H9 (cell line): ENCODE measurements around the gene THEM5. TPM values are rescaled to one million over a fixed set of nuclear protein-coding genes. Genes with fewer than 3 reads are reported as not detected.

Experiments
- DNase-seq: peaks from one replicate; pipeline ENCODE4 v3.0.0-alpha.2; 2017
- H2AFZ ChIP-seq: one replicate; pipeline ENCODE4 v1.6.1; 2013; ENCODE audit warnings: mild to moderate bottlenecking, low read length, control low read depth, moderate library complexity
- H2AK5ac ChIP-seq: 2 replicates; pipeline ENCODE4 v1.6.1; 2013; ENCODE audit warnings: low read length, control low read depth, mixed read lengths; ENCODE audit not compliant: insufficient read length
- H2BK120ac ChIP-seq: one replicate; pipeline ENCODE4 v1.6.1; 2013; ENCODE audit warnings: low read depth, mild to moderate bottlenecking, low read length, control low read depth, inconsistent platforms; ENCODE audit not compliant: poor library complexity, severe bottlenecking
- H2BK12ac ChIP-seq: 2 replicates; pipeline ENCODE4 v1.6.1; 2013; ENCODE audit warnings: low read length, control low read depth, mixed read lengths, low read depth; ENCODE audit not compliant: insufficient read length
- H2BK15ac ChIP-seq: 2 replicates; pipeline ENCODE4 v1.6.1; 2013; ENCODE audit warnings: low read depth, low read length, control low read depth
- H2BK20ac ChIP-seq: one replicate; pipeline ENCODE4 v1.6.1; 2013; ENCODE audit warnings: low read depth, mild to moderate bottlenecking, low read length, control low read depth, inconsistent platforms; ENCODE audit not compliant: poor library complexity, severe bottlenecking
- H2BK5ac ChIP-seq: 2 replicates; pipeline ENCODE4 v1.6.1; 2013; ENCODE audit warnings: low read length, control low read depth, mixed read lengths; ENCODE audit not compliant: insufficient read length
- H3K14ac ChIP-seq: 2 replicates; pipeline ENCODE4 v1.6.1; 2013; ENCODE audit warnings: low read length, control low read depth; ENCODE audit not compliant: insufficient read depth
- H3K18ac ChIP-seq: 2 replicates; pipeline ENCODE4 v1.6.1; 2013; ENCODE audit warnings: low read depth, mild to moderate bottlenecking, mixed read lengths, low read length, control low read depth; ENCODE audit not compliant: insufficient read length
- H3K23ac ChIP-seq: 2 replicates; pipeline ENCODE4 v1.6.1; 2013; ENCODE audit warnings: low read length, control low read depth, mixed read lengths, low read depth; ENCODE audit not compliant: insufficient read length
- H3K23me2 ChIP-seq: 2 replicates; pipeline ENCODE4 v1.6.1; 2013; ENCODE audit warnings: low read depth, mild to moderate bottlenecking, mixed read lengths, low read length, control low read depth; ENCODE audit not compliant: insufficient read length, poor library complexity, severe bottlenecking
- H3K27ac ChIP-seq: 2 replicates; pipeline ENCODE4 v1.5.1; 2013; ENCODE audit warnings: low read length, control low read depth, mixed read lengths, low read depth; ENCODE audit not compliant: insufficient read length
- H3K27me3 ChIP-seq: 2 replicates; pipeline ENCODE4 v1.6.1; 2013; ENCODE audit warnings: low read length, control low read depth, inconsistent platforms; ENCODE audit not compliant: insufficient read depth
- H3K4ac ChIP-seq: 2 replicates; pipeline ENCODE4 v1.6.1; 2013; ENCODE audit warnings: low read depth, mild to moderate bottlenecking, control low read depth, inconsistent platforms, low read length, moderate library complexity
- H3K4me1 ChIP-seq: 2 replicates; pipeline ENCODE4 v1.6.1; 2013; ENCODE audit warnings: low read length, control low read depth, inconsistent platforms; ENCODE audit not compliant: insufficient read depth
- H3K4me2 ChIP-seq: 2 replicates; pipeline ENCODE4 v1.6.1; 2013; ENCODE audit warnings: low read length, control low read depth, mixed read lengths; ENCODE audit not compliant: insufficient read length, insufficient read depth
- H3K56ac ChIP-seq: 2 replicates; pipeline ENCODE4 v1.6.1; 2013; ENCODE audit warnings: low read depth, mild to moderate bottlenecking, mixed read lengths, low read length, control low read depth; ENCODE audit not compliant: insufficient read length
- H3K79me1 ChIP-seq: 2 replicates; pipeline ENCODE4 v1.6.1; 2013; ENCODE audit warnings: low read depth, mild to moderate bottlenecking, moderate library complexity, low read length, control low read depth, inconsistent platforms; ENCODE audit not compliant: insufficient read depth, poor library complexity, severe bottlenecking
- H3K79me2 ChIP-seq: 2 replicates; pipeline ENCODE4 v1.6.1; 2013; ENCODE audit warnings: low read length, control low read depth, inconsistent platforms; ENCODE audit not compliant: insufficient read depth
- H3K9ac ChIP-seq: 2 replicates; pipeline ENCODE4 v1.6.1; 2013; ENCODE audit warnings: low read length, control low read depth, mixed read lengths; ENCODE audit not compliant: insufficient read length; ENCODE audit errors: extremely low read depth
- H3K9me3 ChIP-seq: one replicate; pipeline ENCODE4 v1.6.1; 2013; ENCODE audit warnings: low read depth, low read length, inconsistent platforms; ENCODE audit not compliant: control insufficient read depth
- H3T11ph ChIP-seq: one replicate; pipeline ENCODE4 v1.6.1; 2013; ENCODE audit warnings: mild to moderate bottlenecking, low read length, control low read depth, inconsistent platforms
- H4K20me1 ChIP-seq: one replicate; pipeline ENCODE4 v1.6.1; 2013; ENCODE audit not compliant: control insufficient read depth, insufficient read length, insufficient read depth
- H4K5ac ChIP-seq: 2 replicates; pipeline ENCODE4 v1.6.1; 2013; ENCODE audit warnings: low read depth, mild to moderate bottlenecking, mixed read lengths, low read length, control low read depth; ENCODE audit not compliant: insufficient read length
- H4K8ac ChIP-seq: replicated peaks from 2 replicates; pipeline ENCODE4 v1.6.1; 2013; ENCODE audit warnings: low read length, control low read depth, mixed read lengths, low read depth; ENCODE audit not compliant: insufficient read length
- H4K91ac ChIP-seq: 2 replicates; pipeline ENCODE4 v1.6.1; 2013; ENCODE audit warnings: low read depth, mild to moderate bottlenecking, moderate library complexity, mixed read lengths, low read length, control low read depth; ENCODE audit not compliant: insufficient read length
- H3K27ac Mint-ChIP-seq, 3 experiments: 2 replicates in 2 of 3; 3 replicates in 1 of 3; pipeline ENCODE4 v1.8.0; 2020 to 2021; ENCODE audit warnings: mixed read lengths in 3 of 3, mild to moderate bottlenecking in 1 of 3, moderate library complexity in 1 of 3
- H3K27me3 Mint-ChIP-seq: 2 replicates; pipeline ENCODE4 v1.8.0; 2021; ENCODE audit warnings: low read depth, mild to moderate bottlenecking, moderate library complexity, mixed read lengths
- H3K36me3 Mint-ChIP-seq, 3 experiments: 2 replicates in 2 of 3; 3 replicates in 1 of 3; pipeline ENCODE4 v1.8.0; 2020 to 2021; ENCODE audit warnings: low read depth in 3 of 3, mixed read lengths in 3 of 3; ENCODE audit not compliant: insufficient read depth in 1 of 3
- H3K4me1 Mint-ChIP-seq, 2 experiments: 2 replicates each; pipeline ENCODE4 v1.8.0; 2020; ENCODE audit warnings: mixed read lengths in 2 of 2
- H3K4me3 Mint-ChIP-seq, 2 experiments: 2 replicates in 1 of 2; 3 replicates in 1 of 2; pipeline ENCODE4 v1.8.0; 2020 to 2021; ENCODE audit warnings: mild to moderate bottlenecking in 2 of 2, mixed read lengths in 2 of 2, moderate library complexity in 1 of 2
- H3K9me3 Mint-ChIP-seq, 2 experiments: 2 replicates in 1 of 2; 3 replicates in 1 of 2; pipeline ENCODE4 v1.8.0; 2020; ENCODE audit warnings: mild to moderate bottlenecking in 2 of 2, mixed read lengths in 2 of 2, moderate library complexity in 1 of 2
- WGBS: extraction: QIAGEN DNeasy Blood & Tissue Kit; methylation state at CpG from one replicate; pipeline ENCODE4 v1.1.7; 2013; ENCODE audit warnings: missing lambda C conversion rate, low lambda C conversion rate, mixed read lengths; ENCODE audit not compliant: insufficient read length; ENCODE audit errors: extremely low coverage; 5-methylcytosine and 5-hydroxymethylcytosine counted together
- total RNA-seq: library from RNA; stranded (reverse); gene quantifications from 2 replicates; pipeline ENCODE4 v1.2.1, GENCODE V29; 2021
- TF ChIP-seq, protein P1 (sequence below): fragments of 200-600 bp; sonication (generic); conservative IDR thresholded peaks from 3 replicates; pipeline ENCODE4 v1.8.0; 2021; ENCODE audit warnings: antibody characterized with exemption, mild to moderate bottlenecking

Gene THEM5
- total RNA-seq, 1 experiment from 2014 or later: not detected

DNA sequence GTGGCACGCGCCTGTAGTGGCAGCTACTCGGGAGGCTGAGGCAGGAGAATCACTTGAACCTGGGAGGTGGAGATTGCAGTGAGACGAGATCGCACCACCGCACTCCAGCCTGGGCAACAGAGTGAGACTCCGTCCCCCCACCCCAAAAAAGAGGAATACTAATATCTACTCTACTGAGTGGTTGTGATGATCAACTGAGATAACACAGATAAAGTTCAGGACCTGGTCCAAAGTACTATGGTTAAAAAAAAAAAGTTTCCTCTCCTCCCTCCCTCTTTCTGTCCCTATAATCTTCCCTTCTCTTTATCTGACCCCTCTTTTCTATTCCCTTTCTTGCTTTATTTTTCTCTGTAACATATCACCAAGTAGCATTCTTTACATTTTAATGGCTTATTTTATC, 17.9 kb downstream of the THEM5 start:
- no peak overlapping the region for H3K4me3 Mint-ChIP-seq
- H3K79me1 ChIP-seq: no peaks in the 10 kb centered on the region
- no peak overlapping the region for H3K4ac ChIP-seq
- H3K23me2 ChIP-seq: peaks cover 30% of the 10 kb centered on the region
- H2BK15ac ChIP-seq: no peak overlapping the region
- H3K9me3 Mint-ChIP-seq: no peaks in the 10 kb centered on the region; a peak in 1 of 5 replicates
- no peak overlapping the region for H3K9ac ChIP-seq
- no peak overlapping the region for H3K14ac ChIP-seq
- H4K5ac ChIP-seq: no peak overlapping the region
- no peak overlapping the region for H3K4me2 ChIP-seq
- no peak overlapping the region for H2AK5ac ChIP-seq
- H3K18ac ChIP-seq: no peak overlapping the region
- no peak overlapping the region for H2BK12ac ChIP-seq
- no peak overlapping the region for H4K8ac ChIP-seq
- no peaks in the 10 kb centered on the region for H3K79me2 ChIP-seq
- H4K20me1 ChIP-seq: no peaks in the 10 kb centered on the region
- H2BK120ac ChIP-seq: no peak overlapping the region
- no CpG with 5 or more reads among the region's 7 CpGs for WGBS
- peaks cover 22 to 37% of the 10 kb centered on the region in 2 experiments for H3K4me1 Mint-ChIP-seq
- peaks cover 4% of the 10 kb centered on the region; the same call in 1 of the 2 replicates for H3K4me1 ChIP-seq
- no peaks in the 10 kb centered on the region; a peak in 1 of 7 replicates for H3K36me3 Mint-ChIP-seq
- H3K27me3 Mint-ChIP-seq: peaks cover 32% of the 10 kb centered on the region
- H2BK5ac ChIP-seq: no peak overlapping the region
- no peak overlapping the region for H2BK20ac ChIP-seq
- no peak overlapping the region for H3K27ac Mint-ChIP-seq
- H4K91ac ChIP-seq: no peak overlapping the region
- TF ChIP-seq, protein P1, sequence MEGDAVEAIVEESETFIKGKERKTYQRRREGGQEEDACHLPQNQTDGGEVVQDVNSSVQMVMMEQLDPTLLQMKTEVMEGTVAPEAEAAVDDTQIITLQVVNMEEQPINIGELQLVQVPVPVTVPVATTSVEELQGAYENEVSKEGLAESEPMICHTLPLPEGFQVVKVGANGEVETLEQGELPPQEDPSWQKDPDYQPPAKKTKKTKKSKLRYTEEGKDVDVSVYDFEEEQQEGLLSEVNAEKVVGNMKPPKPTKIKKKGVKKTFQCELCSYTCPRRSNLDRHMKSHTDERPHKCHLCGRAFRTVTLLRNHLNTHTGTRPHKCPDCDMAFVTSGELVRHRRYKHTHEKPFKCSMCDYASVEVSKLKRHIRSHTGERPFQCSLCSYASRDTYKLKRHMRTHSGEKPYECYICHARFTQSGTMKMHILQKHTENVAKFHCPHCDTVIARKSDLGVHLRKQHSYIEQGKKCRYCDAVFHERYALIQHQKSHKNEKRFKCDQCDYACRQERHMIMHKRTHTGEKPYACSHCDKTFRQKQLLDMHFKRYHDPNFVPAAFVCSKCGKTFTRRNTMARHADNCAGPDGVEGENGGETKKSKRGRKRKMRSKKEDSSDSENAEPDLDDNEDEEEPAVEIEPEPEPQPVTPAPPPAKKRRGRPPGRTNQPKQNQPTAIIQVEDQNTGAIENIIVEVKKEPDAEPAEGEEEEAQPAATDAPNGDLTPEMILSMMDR: no peak
- no peak overlapping the region for H3K56ac ChIP-seq
- peaks cover 8% of the 10 kb centered on the region; the same call in 1 of the 2 replicates for H3K27me3 ChIP-seq
- DNase-seq: no peak
- H3K27ac ChIP-seq: no peak overlapping the region
- no peak overlapping the region for H3K23ac ChIP-seq
- no peaks in the 10 kb centered on the region for H3K9me3 ChIP-seq
- H3T11ph ChIP-seq: no peak overlapping the region
- no peak overlapping the region for H2AFZ ChIP-seq
